SK-N-SH treated with all-trans-retinoic acid at 6 μM for 48 hours (cell line): Measurements from ENCODE around the gene SEMA5A.

Experiments used
- ATAC-seq: fragments of 200-7000 bp; cut with Tn5 transposase; 3 replicates; pipeline ENCODE4 v1.9.1; 2020; ENCODE audit warnings: mild to moderate bottlenecking, moderate library complexity
- ARNTL ChIP-seq: fragments of 450-650 bp; formaldehyde crosslinking; IDR thresholded peaks from 2 replicates; pipeline ENCODE4 v1.5.0; 2020; ENCODE audit warnings: low read depth, mild to moderate bottlenecking, moderate library complexity, borderline replicate concordance
- BACH2 ChIP-seq: fragments of 250-450 bp; sonication (Bioruptor Pico); IDR thresholded peaks from 2 replicates; pipeline ENCODE4 v1.9.0; 2021; ENCODE audit warnings: mild to moderate bottlenecking, borderline replicate concordance
- CREB5 ChIP-seq: fragments of 250-450 bp; sonication (Bioruptor Pico); IDR thresholded peaks from 2 replicates; pipeline ENCODE4 v1.5.1; 2020; ENCODE audit warnings: low read depth, mild to moderate bottlenecking, moderate library complexity
- CSDC2 ChIP-seq: fragments of 250-450 bp; sonication (Bioruptor Pico); IDR thresholded peaks from 2 replicates; pipeline ENCODE4 v1.5.0; 2020; ENCODE audit warnings: mild to moderate bottlenecking, moderate library complexity
- CSRNP3 ChIP-seq: fragments of 250-450 bp; sonication (Bioruptor Pico); IDR thresholded peaks from 2 replicates; pipeline ENCODE4 v1.5.1; 2021; ENCODE audit warnings: mild to moderate bottlenecking, moderate library complexity
- ESRRG ChIP-seq: fragments of 250-450 bp; sonication (Bioruptor Pico); IDR thresholded peaks from 2 replicates; pipeline ENCODE4 v1.6.1; 2021; ENCODE audit warnings: mild to moderate bottlenecking
- GLIS3 ChIP-seq: fragments of 250-450 bp; sonication (Bioruptor Pico); IDR thresholded peaks from 2 replicates; pipeline ENCODE4 v1.5.0; 2020; ENCODE audit warnings: mild to moderate bottlenecking, moderate library complexity
- ISL1 ChIP-seq: fragments of 250-450 bp; sonication (Bioruptor Pico); IDR thresholded peaks from 2 replicates; pipeline ENCODE4 v2.1.2; 2022; ENCODE audit warnings: mild to moderate bottlenecking, moderate library complexity
- OSR1 ChIP-seq: fragments of 250-450 bp; sonication (Bioruptor Pico); IDR thresholded peaks from 2 replicates; pipeline ENCODE4 v1.8.0; 2022; ENCODE audit warnings: moderate library complexity, mild to moderate bottlenecking, inconsistent platforms
- PATZ1 ChIP-seq: fragments of 250-450 bp; sonication (Bioruptor Pico); IDR thresholded peaks from 2 replicates; pipeline ENCODE4 v1.8.0; 2020; ENCODE audit warnings: mild to moderate bottlenecking, moderate library complexity, borderline replicate concordance
- POU6F1 ChIP-seq: fragments of 250-450 bp; sonication (Bioruptor Pico); IDR thresholded peaks from 2 replicates; pipeline ENCODE4 v1.8.0; 2021; ENCODE audit warnings: low read depth, mild to moderate bottlenecking, moderate library complexity, borderline replicate concordance
- PPARA ChIP-seq: fragments of 250-450 bp; sonication (Bioruptor Pico); IDR thresholded peaks from 2 replicates; pipeline ENCODE4 v1.5.0; 2020; ENCODE audit warnings: mild to moderate bottlenecking, borderline replicate concordance
- RARB ChIP-seq: fragments of 250-450 bp; sonication (Bioruptor Pico); IDR thresholded peaks from 2 replicates; pipeline ENCODE4 v1.8.0; 2021; ENCODE audit warnings: mild to moderate bottlenecking, moderate library complexity
- SNAI2 ChIP-seq: fragments of 250-450 bp; sonication (Bioruptor Pico); IDR thresholded peaks from 2 replicates; pipeline ENCODE4 v1.5.0; 2020; ENCODE audit warnings: mild to moderate bottlenecking, moderate library complexity
- TCF4 ChIP-seq: fragments of 250-450 bp; sonication (Bioruptor Pico); IDR thresholded peaks from 2 replicates; pipeline ENCODE4 v1.8.0; 2021; ENCODE audit warnings: mild to moderate bottlenecking, moderate library complexity, borderline replicate concordance
- TSHZ2 ChIP-seq: fragments of 250-450 bp; sonication (Bioruptor Pico); IDR thresholded peaks from 2 replicates; pipeline ENCODE4 v1.5.0; 2020; ENCODE audit warnings: mild to moderate bottlenecking, moderate library complexity
- ZC3H10 ChIP-seq: fragments of 250-450 bp; sonication (Bioruptor Pico); IDR thresholded peaks from 2 replicates; pipeline ENCODE4 v1.5.1; 2021; ENCODE audit warnings: mild to moderate bottlenecking, moderate library complexity
- ZFP3 ChIP-seq: fragments of 250-450 bp; sonication (Bioruptor Pico); IDR thresholded peaks from 2 replicates; pipeline ENCODE4 v1.5.0; 2020; ENCODE audit warnings: mild to moderate bottlenecking, moderate library complexity
- ZFP30 ChIP-seq: fragments of 450-650 bp; formaldehyde crosslinking; IDR thresholded peaks from 2 replicates; pipeline ENCODE4 v1.5.0; 2022; ENCODE audit warnings: mild to moderate bottlenecking, moderate library complexity
- ZNF70 ChIP-seq: fragments of 450-650 bp; formaldehyde crosslinking; IDR thresholded peaks from 2 replicates; pipeline ENCODE4 v1.5.0; 2020; ENCODE audit warnings: mild to moderate bottlenecking, moderate library complexity
- ZNF8 ChIP-seq: fragments of 450-650 bp; formaldehyde crosslinking; IDR thresholded peaks from 2 replicates; pipeline ENCODE4 v1.5.0; 2020; ENCODE audit warnings: mild to moderate bottlenecking, moderate library complexity

Gene SEMA5A

GRCh38 chr5:9013147-9013546 lies 532.7 kb downstream of the SEMA5A start:
- TF ChIP-seq OSR1 (CRISPR knock-in tag) (no peak), TCF4 (CRISPR knock-in tag) (no peak), BACH2 (CRISPR knock-in tag) (no peak), PATZ1 (CRISPR knock-in tag) (no peak), ZFP30 (CRISPR knock-in tag) (no peak), ZFP3 (no peak), GLIS3 (CRISPR knock-in tag) (no peak), ZNF8 (CRISPR knock-in tag) (no peak), TSHZ2 (no peak), CSRNP3 (CRISPR knock-in tag) (no peak), CREB5 (CRISPR knock-in tag) (no peak), PPARA (CRISPR knock-in tag) (no peak), ESRRG (CRISPR knock-in tag) (no peak), ZC3H10 (no peak), CSDC2 (CRISPR knock-in tag) (no peak), ISL1 (CRISPR knock-in tag) (no peak)
- ATAC-seq = no peak

GRCh38 chr5:9009931-9010651 lies 535.8 kb downstream of the SEMA5A start:
- no peak for ATAC-seq
- TF ChIP-seq CREB5 (CRISPR knock-in tag) (no peak), CSDC2 (CRISPR knock-in tag) (no peak), ZFP3 (no peak), SNAI2 (CRISPR knock-in tag) (no peak), RARB (CRISPR knock-in tag) (no peak), TSHZ2 (no peak), ZFP30 (CRISPR knock-in tag) (no peak), ZNF70 (CRISPR knock-in tag) (no peak), ZC3H10 (no peak), ISL1 (CRISPR knock-in tag) (no peak), POU6F1 (CRISPR knock-in tag) (no peak), BACH2 (CRISPR knock-in tag) (no peak), GLIS3 (CRISPR knock-in tag) (no peak), CSRNP3 (CRISPR knock-in tag) (no peak), ARNTL (CRISPR knock-in tag) (no peak), PPARA (CRISPR knock-in tag) (no peak), OSR1 (CRISPR knock-in tag) (no peak), ESRRG (CRISPR knock-in tag) (no peak), TCF4 (CRISPR knock-in tag) (no peak)
